ENCODE data around the gene RNF149. TPM values are rescaled to one million over a fixed set of nuclear protein-coding genes. Genes with fewer than 3 reads are reported as not detected.

Gene RNF149
- total RNA-seq, 4 donors from 2014 or later = 22.7 to 100 (median 54.6) TPM

DNA sequence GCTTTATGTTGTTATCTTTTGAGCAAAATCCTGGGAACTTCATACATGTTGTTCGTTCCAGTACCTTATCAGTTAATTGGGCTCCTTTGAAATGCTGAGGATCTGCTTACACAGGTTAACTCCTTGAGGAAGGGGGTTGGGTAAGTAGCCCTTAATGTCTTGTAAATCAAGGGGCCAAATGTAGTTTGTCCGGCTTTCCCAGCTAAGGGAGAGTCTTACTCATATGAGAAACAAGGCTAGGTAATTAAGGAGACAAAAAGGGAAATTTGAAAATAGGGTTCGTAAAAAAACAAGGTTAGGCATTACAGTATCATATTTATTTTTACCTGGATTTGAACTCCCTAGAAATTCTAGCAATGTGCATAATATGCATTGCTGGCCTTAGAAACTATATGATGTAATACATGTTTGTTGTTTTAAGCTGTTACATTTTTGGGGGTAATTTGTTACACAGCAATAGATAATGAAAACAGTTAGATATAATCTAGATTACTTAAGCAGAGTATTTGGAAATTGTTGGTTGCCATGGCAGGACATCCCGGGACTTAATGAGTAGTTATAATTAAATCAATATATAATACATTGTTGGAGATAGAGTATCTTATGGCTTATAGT, 30.9 kb upstream of the RNF149 start:
- in situ Hi-C loops (cut with MboI; ENCODE audit: low pct_ligation_motif_present in 1 of 4, low pct_unique_long_range_greater_than_20kb in 1 of 4, low sequenced_read_pairs in 3 of 4) (no loop called here), intact Hi-C loops (cut with DNase I; ENCODE audit: low total_unique reads) (no loop called here)
- Histone ChIP-seq H3K27ac (no peak overlapping the region), H3K36me3 (no peaks in the 10 kb centered on the region), H3K4me3 (no peak overlapping the region), H3K27me3 (no peaks in the 10 kb centered on the region), H3K4me1 (no peaks in the 10 kb centered on the region), H3K9me3 (no peaks in the 10 kb centered on the region)
- TF ChIP-seq EP300 (IDR thresholded peaks at IDR 0.05; ENCODE audit: low read depth) = no peak
- no peak for TF ChIP-seq POLR2A (IDR thresholded peaks at IDR 0.05)
- no peak for TF ChIP-seq CTCF (IDR thresholded peaks at IDR 0.05)
- no peak for TF ChIP-seq POLR2AphosphoS5 (IDR thresholded peaks at IDR 0.05)
- 77 to 89% methylated on average over 4 of the region's 4 CpGs for WGBS, 2 donors (ENCODE audit: low coverage in 1 of 2)
- no peak for DNase-seq

DNA sequence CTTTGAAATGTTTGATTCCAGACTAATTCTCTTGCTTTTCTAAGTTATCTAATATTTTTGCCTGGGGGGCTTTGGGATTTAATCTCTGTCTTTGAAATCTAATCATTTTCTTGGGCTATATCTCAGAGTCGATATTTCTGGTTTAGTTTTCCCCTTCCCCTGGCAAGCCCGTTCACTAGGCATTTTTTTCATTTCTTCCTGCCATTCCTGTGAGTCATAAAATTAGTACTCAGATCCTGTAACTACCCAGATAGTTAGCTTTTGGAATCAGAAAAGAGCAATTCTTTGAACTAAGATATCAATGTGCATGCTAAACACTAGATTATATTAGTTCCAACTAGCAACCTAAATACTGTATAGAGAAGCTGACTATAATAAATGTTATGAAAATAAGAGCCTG, 29.4 kb upstream of the RNF149 start:
- in situ Hi-C loops (cut with MboI; ENCODE audit: low pct_ligation_motif_present in 1 of 4, low pct_unique_long_range_greater_than_20kb in 1 of 4, low sequenced_read_pairs in 3 of 4) (no loop called here), intact Hi-C loops (cut with DNase I; ENCODE audit: low total_unique reads) (no loop called here)
- H3K4me1 ChIP-seq = no peaks in the 10 kb centered on the region
- no peak overlapping the region for H3K4me3 ChIP-seq
- DNase-seq = no peak
- WGBS, 2 donors (ENCODE audit: low coverage in 1 of 2) = 67 to 75% methylated on average over 2 of the region's 2 CpGs
- no peaks in the 10 kb centered on the region for H3K27me3 ChIP-seq
- no peak overlapping the region for H3K27ac ChIP-seq
- TF ChIP-seq CTCF (IDR thresholded peaks at IDR 0.05) = no peak
- TF ChIP-seq POLR2AphosphoS5 (IDR thresholded peaks at IDR 0.05) = no peak
- no peak for TF ChIP-seq POLR2A (IDR thresholded peaks at IDR 0.05)
- H3K36me3 ChIP-seq = no peaks in the 10 kb centered on the region
- no peaks in the 10 kb centered on the region for H3K9me3 ChIP-seq

GRCh38 chr2:101332885-101333766, 24.6 kb upstream of the RNF149 start:
- no peaks in the 10 kb centered on the region for H3K36me3 ChIP-seq
- TF ChIP-seq POLR2A (IDR thresholded peaks at IDR 0.05) = no peak
- no peak for TF ChIP-seq POLR2AphosphoS5 (IDR thresholded peaks at IDR 0.05)
- no peak for TF ChIP-seq CTCF (IDR thresholded peaks at IDR 0.05)
- TF ChIP-seq EP300 (IDR thresholded peaks at IDR 0.05; ENCODE audit: low read depth) = no peak
- in situ Hi-C loops (cut with MboI; ENCODE audit: low pct_ligation_motif_present in 1 of 4, low pct_unique_long_range_greater_than_20kb in 1 of 4, low sequenced_read_pairs in 3 of 4) = no loop called here
- no peak overlapping the region for H3K27ac ChIP-seq
- no peaks in the 10 kb centered on the region for H3K9me3 ChIP-seq
- H3K27me3 ChIP-seq = no peaks in the 10 kb centered on the region
- intact Hi-C loops (cut with DNase I; ENCODE audit: low total_unique reads) = no loop called here
- no peak for DNase-seq
- 74 to 80% methylated on average over 5 of the region's 5 CpGs for WGBS, 2 donors (ENCODE audit: low coverage in 1 of 2)
- no peak overlapping the region for H3K4me3 ChIP-seq
- peaks cover 4 to 32% (median 26%) of the 10 kb centered on the region in 4 donors for H3K4me1 ChIP-seq

DNA sequence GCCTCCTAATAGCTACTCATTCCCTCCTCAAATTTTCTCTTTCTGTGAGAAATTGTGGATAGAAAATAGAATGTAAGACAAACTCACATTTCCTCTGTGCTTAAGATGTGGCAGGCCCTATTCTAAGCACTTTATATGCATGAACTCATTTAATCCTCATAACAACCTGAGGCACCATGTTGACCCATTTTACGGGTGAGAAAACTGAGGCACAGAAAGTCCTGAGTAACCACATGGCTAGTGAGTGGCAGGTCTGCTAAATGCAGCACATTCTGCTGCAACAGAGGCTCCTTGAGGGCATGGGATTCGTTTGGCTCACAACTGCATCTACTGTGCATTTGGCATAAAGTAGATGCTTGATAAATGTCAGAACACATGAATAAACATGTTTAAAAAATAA, 22.7 kb upstream of the RNF149 start:
- H3K4me3 ChIP-seq = no peak overlapping the region
- in situ Hi-C loops (cut with MboI; ENCODE audit: low pct_ligation_motif_present in 1 of 4, low pct_unique_long_range_greater_than_20kb in 1 of 4, low sequenced_read_pairs in 3 of 4) (no loop called here), intact Hi-C loops (cut with DNase I; ENCODE audit: low total_unique reads) (no loop called here)
- H3K36me3 ChIP-seq = no peaks in the 10 kb centered on the region
- peaks cover 4 to 38% (median 32%) of the 10 kb centered on the region in 4 donors for H3K4me1 ChIP-seq
- no peak for DNase-seq
- no peaks in the 10 kb centered on the region for H3K27me3 ChIP-seq
- TF ChIP-seq POLR2A (IDR thresholded peaks at IDR 0.05) (no peak), CTCF (IDR thresholded peaks at IDR 0.05) (no peak), POLR2AphosphoS5 (IDR thresholded peaks at IDR 0.05) (no peak), EP300 (IDR thresholded peaks at IDR 0.05; ENCODE audit: low read depth) (no peak)
- H3K27ac ChIP-seq = peak overlapping the region; percentile 32 to 75 (median 68)
- H3K9me3 ChIP-seq = no peaks in the 10 kb centered on the region
- 70 to 88% methylated on average over 2 of the region's 2 CpGs for WGBS, 2 donors (ENCODE audit: low coverage in 1 of 2)
